Neural progenitor cell (in vitro differentiated cells): ENCODE data around the gene PACS1.

Source experiments
- EZH2 ChIP-seq: fragments of 200-600 bp; sonication (generic); IDR thresholded peaks from 2 replicates; pipeline ENCODE4 v1.6.1; 2017; ENCODE audit warnings: antibody characterized with exemption, mild to moderate bottlenecking, moderate library complexity
- EZH2phosphoT487 ChIP-seq: fragments of 200-600 bp; sonication (generic); IDR thresholded peaks from 2 replicates; pipeline ENCODE4 v1.6.1; 2017; ENCODE audit warnings: antibody characterized with exemption
- TF ChIP-seq, protein P1 (sequence below): fragments of 200-600 bp; sonication (generic); IDR thresholded peaks from 2 replicates; pipeline ENCODE4 v1.5.1; 2017; ENCODE audit warnings: antibody characterized with exemption, mild to moderate bottlenecking

DNA sequence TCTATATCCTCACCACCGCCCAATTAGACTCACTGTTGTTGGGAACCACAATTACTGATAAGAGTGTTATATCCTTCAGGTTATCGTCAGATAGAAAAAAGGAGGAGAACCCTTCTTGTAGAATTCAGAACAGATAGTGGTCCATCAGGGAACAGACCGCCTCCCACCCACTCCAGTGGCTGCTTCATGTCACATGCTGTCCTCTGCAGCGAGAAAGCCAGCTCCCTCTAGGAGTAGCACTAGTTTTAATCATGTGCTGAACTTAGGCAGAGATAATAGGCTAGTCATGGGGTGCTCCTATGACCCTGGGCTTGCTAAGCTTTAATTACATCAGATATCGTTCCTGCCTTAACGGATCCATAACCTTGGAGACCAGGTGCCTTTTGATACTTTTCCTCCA is 146.8 kb downstream of the PACS1 start:
- TF ChIP-seq EZH2phosphoT487 (no peak), EZH2 (no peak)
- TF ChIP-seq, protein P1, sequence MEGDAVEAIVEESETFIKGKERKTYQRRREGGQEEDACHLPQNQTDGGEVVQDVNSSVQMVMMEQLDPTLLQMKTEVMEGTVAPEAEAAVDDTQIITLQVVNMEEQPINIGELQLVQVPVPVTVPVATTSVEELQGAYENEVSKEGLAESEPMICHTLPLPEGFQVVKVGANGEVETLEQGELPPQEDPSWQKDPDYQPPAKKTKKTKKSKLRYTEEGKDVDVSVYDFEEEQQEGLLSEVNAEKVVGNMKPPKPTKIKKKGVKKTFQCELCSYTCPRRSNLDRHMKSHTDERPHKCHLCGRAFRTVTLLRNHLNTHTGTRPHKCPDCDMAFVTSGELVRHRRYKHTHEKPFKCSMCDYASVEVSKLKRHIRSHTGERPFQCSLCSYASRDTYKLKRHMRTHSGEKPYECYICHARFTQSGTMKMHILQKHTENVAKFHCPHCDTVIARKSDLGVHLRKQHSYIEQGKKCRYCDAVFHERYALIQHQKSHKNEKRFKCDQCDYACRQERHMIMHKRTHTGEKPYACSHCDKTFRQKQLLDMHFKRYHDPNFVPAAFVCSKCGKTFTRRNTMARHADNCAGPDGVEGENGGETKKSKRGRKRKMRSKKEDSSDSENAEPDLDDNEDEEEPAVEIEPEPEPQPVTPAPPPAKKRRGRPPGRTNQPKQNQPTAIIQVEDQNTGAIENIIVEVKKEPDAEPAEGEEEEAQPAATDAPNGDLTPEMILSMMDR, result no peak
